ENCODE results near the gene LCP1. TPM values are rescaled to one million over a fixed set of nuclear protein-coding genes. Genes with fewer than 3 reads are reported as not detected.

LCP1 gene
- total and polyA plus RNA-seq, 2 donors from 2014 or later = 5.6 to 73.5 TPM

- no peak for TF ChIP-seq CTCF (IDR thresholded peaks at IDR 0.05; ENCODE audit: borderline replicate concordance, extremely low read depth, insufficient read depth)
- H3K4me3 ChIP-seq (ENCODE audit: low read length in 3 of 3) = no peak overlapping the region
- H3K27ac ChIP-seq (ENCODE audit: low read depth in 2 of 2, low read length in 2 of 2) = no peak overlapping the region
- H3K4me1 ChIP-seq (ENCODE audit: control insufficient read depth in 2 of 3, insufficient read depth in 2 of 3, low read depth in 1 of 3, low read length in 3 of 3) = peaks cover 0 to 2% (median 0%) of the 10 kb centered on the region in 3 donors
- no peaks in the 10 kb centered on the region for H3K36me3 ChIP-seq (ENCODE audit: control insufficient read depth in 2 of 3, insufficient read depth in 3 of 3, low read length in 3 of 3)
- H3K9me3 ChIP-seq (ENCODE audit: control insufficient read depth in 2 of 3, insufficient read depth in 1 of 3, low read length in 3 of 3) = no peaks in the 10 kb centered on the region
- no peak for DNase-seq
- intact Hi-C loops (cut with DNase I) = no loop called here
- no peak overlapping the region for H3K9ac ChIP-seq (ENCODE audit: low read length in 3 of 3)
- FAIRE-seq = no peak
- H3K27me3 ChIP-seq (ENCODE audit: control insufficient read depth, insufficient read depth, low read length) = no peaks in the 10 kb centered on the region
These were observed 14.9 kb downstream of the LCP1 start for GRCh38 chr13:46166947-46167610.

GRCh38 chr13:46166224-46166584 is 15.8 kb downstream of the LCP1 start:
- no peak for FAIRE-seq
- H3K4me3 ChIP-seq (ENCODE audit: low read length in 3 of 3) = no peak overlapping the region
- TF ChIP-seq CTCF (IDR thresholded peaks at IDR 0.05; ENCODE audit: borderline replicate concordance, extremely low read depth, insufficient read depth) = no peak
- H3K27me3 ChIP-seq (ENCODE audit: control insufficient read depth, insufficient read depth, low read length) = no peaks in the 10 kb centered on the region
- H3K9ac ChIP-seq (ENCODE audit: low read length in 3 of 3) = no peak overlapping the region
- no peaks in the 10 kb centered on the region for H3K9me3 ChIP-seq (ENCODE audit: control insufficient read depth in 2 of 3, insufficient read depth in 1 of 3, low read length in 3 of 3)
- no peak for DNase-seq
- peaks cover 0 to 2% (median 0%) of the 10 kb centered on the region in 3 donors for H3K4me1 ChIP-seq (ENCODE audit: control insufficient read depth in 2 of 3, insufficient read depth in 2 of 3, low read depth in 1 of 3, low read length in 3 of 3)
- H3K27ac ChIP-seq (ENCODE audit: low read depth in 2 of 2, low read length in 2 of 2) = no peak overlapping the region
- H3K36me3 ChIP-seq (ENCODE audit: control insufficient read depth in 2 of 3, insufficient read depth in 3 of 3, low read length in 3 of 3) = no peaks in the 10 kb centered on the region
- intact Hi-C loops (cut with DNase I) = no loop called here

GRCh38 chr13:46165485-46166223 is 16.3 kb downstream of the LCP1 start:
- intact Hi-C loops (cut with DNase I) = no loop called here
- H3K4me1 ChIP-seq (ENCODE audit: control insufficient read depth in 2 of 3, insufficient read depth in 2 of 3, low read depth in 1 of 3, low read length in 3 of 3) = no peaks in the 10 kb centered on the region
- no peaks in the 10 kb centered on the region for H3K27me3 ChIP-seq (ENCODE audit: control insufficient read depth, insufficient read depth, low read length)
- no peak overlapping the region for H3K4me3 ChIP-seq (ENCODE audit: low read length in 3 of 3)
- FAIRE-seq (no peak), DNase-seq (no peak)
- no peak for TF ChIP-seq CTCF (IDR thresholded peaks at IDR 0.05; ENCODE audit: borderline replicate concordance, extremely low read depth, insufficient read depth)
- H3K9me3 ChIP-seq (ENCODE audit: control insufficient read depth in 2 of 3, insufficient read depth in 1 of 3, low read length in 3 of 3) = no peaks in the 10 kb centered on the region
- H3K36me3 ChIP-seq (ENCODE audit: control insufficient read depth in 2 of 3, insufficient read depth in 3 of 3, low read length in 3 of 3) = no peaks in the 10 kb centered on the region
- H3K9ac ChIP-seq (ENCODE audit: low read length in 3 of 3) = no peak overlapping the region
- H3K27ac ChIP-seq (ENCODE audit: low read depth in 2 of 2, low read length in 2 of 2) = no peak overlapping the region
